GM12892 (cell line): Measurements from ENCODE around the gene SRGAP2B.
"Not testable (repeated sequence)": the region's sequence is repeated elsewhere in the genome, so short reads cannot be mapped to it uniquely, and the experiment has no call there.

Experiments used
- DNase-seq: peaks from one replicate; pipeline ENCODE4 v3.0.0; 2011; ENCODE audit not compliant: insufficient read length
- FAIRE-seq: peaks from 2 replicates; lab custom pipeline; 2011; peaks lifted over from hg19 to GRCh38; lab: Jason Lieb, UNC

Gene SRGAP2B

GRCh38 chr1:144923640-144924039, 171.5 kb downstream of the SRGAP2B start:
- not testable (repeated sequence) for DNase-seq, FAIRE-seq

DNA sequence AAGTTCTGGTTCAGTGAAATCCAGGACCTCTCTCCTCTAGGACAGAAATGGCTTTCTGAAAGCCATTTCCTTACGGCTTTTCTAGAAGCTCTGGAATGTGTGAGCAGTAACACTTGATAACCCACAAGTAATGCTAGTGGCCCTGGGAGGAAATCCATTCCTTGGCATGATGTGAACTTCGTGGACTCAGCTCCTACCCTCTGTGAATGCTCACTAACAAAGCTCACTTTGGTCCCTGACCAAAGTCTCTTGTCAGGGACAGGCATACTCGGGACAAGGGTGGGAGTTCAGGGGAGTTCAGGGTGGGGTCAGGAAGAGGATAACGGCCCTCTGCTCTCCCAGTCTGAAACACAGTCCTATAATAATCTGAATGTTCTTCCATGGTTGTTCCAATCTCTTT, 172.3 kb downstream of the SRGAP2B start:
- not testable (repeated sequence) for DNase-seq, FAIRE-seq

DNA sequence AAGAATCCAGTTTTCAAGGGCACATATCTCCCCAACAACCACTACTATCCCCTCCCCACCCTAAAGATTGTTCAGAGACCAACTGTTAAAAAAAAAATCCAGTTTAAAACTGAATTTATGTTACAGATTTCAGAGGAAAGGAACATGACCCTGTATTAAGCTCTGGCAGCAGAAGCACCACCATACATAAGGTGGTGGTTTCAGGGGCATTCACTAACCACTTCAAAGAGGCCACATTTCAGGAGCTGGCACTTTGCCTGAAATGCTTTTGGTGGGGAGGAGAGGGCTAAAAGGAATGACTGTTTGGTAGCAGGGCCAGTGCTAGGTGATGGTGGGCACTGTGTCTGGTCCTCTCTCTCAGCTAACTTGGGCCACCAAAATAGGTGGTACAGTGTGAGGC, 176.0 kb downstream of the SRGAP2B start:
- not testable (repeated sequence) for FAIRE-seq, DNase-seq

- FAIRE-seq, DNase-seq: not testable (repeated sequence)
These were observed 177.0 kb downstream of the SRGAP2B start for GRCh38 chr1:144918027-144918603.

DNA sequence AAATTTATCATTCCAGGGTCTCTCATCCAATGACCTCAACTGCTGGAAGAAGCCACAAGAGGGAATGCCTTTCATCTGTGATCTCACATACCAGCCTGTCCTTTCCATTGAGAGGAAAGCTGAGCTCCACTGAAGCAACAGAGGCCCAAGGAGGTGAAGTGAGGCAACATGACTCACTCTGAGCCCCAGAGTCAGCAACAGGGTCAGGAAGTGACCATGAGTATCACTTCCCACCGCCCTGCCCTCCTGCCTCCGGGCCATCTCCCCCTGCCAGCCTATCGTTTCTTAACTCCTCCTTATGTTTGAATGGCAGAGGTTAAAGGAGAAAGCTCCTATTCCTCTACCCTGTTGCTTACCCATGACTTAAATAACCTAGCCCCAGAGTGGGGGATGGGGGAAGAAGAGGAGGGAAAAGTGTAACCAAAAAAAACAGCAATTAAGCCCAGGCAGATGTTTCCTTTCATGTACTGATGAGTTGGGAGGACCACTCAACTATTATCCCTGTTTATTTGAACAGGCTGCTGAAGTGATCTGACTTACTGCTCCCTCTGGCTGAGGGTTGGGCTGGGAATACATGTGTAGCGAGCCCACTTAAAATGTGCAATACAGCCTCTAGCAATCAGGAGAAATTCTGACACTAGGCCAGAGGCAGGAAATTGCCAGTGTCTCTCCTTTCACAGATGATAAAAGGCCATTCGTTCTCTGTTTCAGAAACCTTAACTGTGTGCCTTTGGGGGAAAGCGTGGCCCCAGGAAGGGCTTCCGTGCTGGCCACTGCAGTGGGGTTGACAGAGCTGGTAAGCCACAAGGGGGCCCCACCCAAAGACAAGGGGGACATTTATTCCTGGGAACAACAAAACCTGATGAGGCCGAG, 177.7 kb downstream of the SRGAP2B start:
- not testable (repeated sequence) for FAIRE-seq, DNase-seq

- DNase-seq, FAIRE-seq: not testable (repeated sequence)
These were observed 181.0 kb downstream of the SRGAP2B start for GRCh38 chr1:144913977-144914734.

- FAIRE-seq, DNase-seq: not testable (repeated sequence)
These were observed 181.7 kb downstream of the SRGAP2B start for GRCh38 chr1:144913458-144913857.

GRCh38 chr1:144910729-144911128, 184.4 kb downstream of the SRGAP2B start:
- not testable (repeated sequence) for DNase-seq, FAIRE-seq

DNA sequence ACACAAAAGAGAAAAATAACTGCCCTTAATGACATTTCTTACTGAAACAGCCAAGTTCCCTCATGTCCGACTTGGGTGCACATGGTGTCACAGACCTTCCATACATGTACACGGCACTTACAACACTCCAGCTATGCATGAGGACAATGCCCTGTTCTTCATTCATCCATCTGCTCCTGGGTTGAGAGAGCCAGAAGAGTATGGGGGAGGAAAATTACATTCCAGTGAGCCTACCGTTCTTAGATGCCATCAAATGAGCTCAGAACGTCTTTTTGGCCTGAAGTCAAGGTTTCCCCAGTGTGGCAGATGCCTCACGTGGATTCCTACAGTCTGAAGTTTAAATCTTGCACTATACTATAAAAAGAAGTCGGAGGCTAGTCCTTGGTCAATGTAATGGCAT, 194.3 kb downstream of the SRGAP2B start:
- not testable (repeated sequence) for DNase-seq

DNA sequence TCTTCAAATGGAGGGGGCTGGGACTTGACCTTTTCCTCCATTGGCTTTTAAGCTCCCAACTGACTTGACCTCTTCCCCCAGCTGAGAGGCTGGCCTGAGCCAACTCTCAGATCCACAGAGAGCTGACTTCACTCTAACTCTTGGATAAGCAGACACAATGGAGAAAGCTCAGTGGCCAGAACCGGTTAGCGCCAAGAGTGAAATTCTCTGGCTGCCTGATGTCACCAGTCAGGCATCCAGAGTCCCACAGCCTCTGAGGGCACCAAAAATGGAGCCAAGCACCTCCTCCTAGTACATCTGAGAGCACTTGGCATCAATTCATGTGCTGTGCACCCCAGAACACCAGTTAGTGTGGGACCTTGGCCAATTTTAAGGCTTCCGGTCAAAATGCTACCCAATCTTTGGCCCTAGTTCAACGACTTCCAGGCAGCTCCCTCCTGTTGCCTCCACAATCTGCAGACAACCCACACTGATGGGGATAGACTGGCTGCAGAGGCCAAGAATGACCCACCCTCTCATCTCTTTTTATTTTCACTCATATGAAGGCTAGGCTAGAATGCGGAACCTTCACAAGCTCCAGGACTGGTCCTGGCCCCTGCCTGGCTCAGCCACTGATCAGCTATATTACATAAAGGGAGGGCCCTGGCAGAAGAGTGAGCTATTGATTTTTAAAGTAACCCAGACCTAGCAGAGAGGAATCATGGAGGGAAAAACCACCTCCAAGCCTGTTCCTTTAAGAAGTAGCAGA, 200.5 kb downstream of the SRGAP2B start:
- not testable (repeated sequence) for FAIRE-seq

More for the DNA sequence above, 194.3 kb downstream of the SRGAP2B start:
- FAIRE-seq: not testable (repeated sequence)

GRCh38 chr1:144893710-144894438, 201.3 kb downstream of the SRGAP2B start:
- FAIRE-seq, DNase-seq: not testable (repeated sequence)

More for the DNA sequence above, 200.5 kb downstream of the SRGAP2B start:
- not testable (repeated sequence) for DNase-seq

- FAIRE-seq, DNase-seq: not testable (repeated sequence)
These were observed 202.1 kb downstream of the SRGAP2B start for GRCh38 chr1:144893062-144893461.

- not testable (repeated sequence) for FAIRE-seq, DNase-seq
These were observed 205.5 kb downstream of the SRGAP2B start for GRCh38 chr1:144889450-144890115.

GRCh38 chr1:144883022-144883421, 212.1 kb downstream of the SRGAP2B start:
- FAIRE-seq, DNase-seq: not testable (repeated sequence)

DNA sequence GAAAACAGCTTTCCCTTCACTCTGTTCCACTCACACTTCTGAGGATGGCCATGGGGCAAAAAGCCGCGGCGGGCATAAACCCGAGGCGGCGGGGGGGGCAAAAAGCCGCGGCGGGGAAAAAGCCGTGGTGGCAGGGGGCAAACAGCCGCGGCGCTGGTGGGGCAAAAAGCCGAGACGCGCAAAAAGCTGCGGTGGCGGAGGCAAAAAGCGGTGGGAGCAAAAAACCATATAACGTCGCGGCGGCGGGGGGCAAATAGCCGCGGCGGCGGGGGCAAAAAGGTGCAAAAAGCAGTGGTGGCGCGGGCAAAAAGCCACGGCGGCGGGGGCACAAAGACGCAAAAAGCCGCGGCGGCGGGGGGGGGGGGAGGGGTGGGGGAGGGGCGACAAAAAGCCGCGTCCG, 212.8 kb downstream of the SRGAP2B start:
- not testable (repeated sequence) for DNase-seq, FAIRE-seq

GRCh38 chr1:144858607-144859006, 236.5 kb downstream of the SRGAP2B start:
- not testable (repeated sequence) for FAIRE-seq

More at GRCh38 chr1:144858607-144859006, 236.5 kb downstream of the SRGAP2B start:
- not testable (repeated sequence) for DNase-seq
